Ectodermal cell (in vitro differentiated cells): ENCODE data around the gene INAVA.
"Not testable (repeated sequence)": the region's sequence is repeated elsewhere in the genome, so short reads cannot be mapped to it uniquely, and the experiment has no call there.

ENCODE experiments used
- H3K27ac ChIP-seq: 2 replicates; pipeline ENCODE4 v1.7.0; 2013; ENCODE audit warnings: mild to moderate bottlenecking, low read depth, low read length; ENCODE audit not compliant: insufficient read depth, poor library complexity, severe bottlenecking
- H3K27me3 ChIP-seq: 2 replicates; pipeline ENCODE4 v1.7.0; 2013; ENCODE audit warnings: mild to moderate bottlenecking, low read length; ENCODE audit not compliant: insufficient read depth, control insufficient read depth, poor library complexity, severe bottlenecking
- H3K36me3 ChIP-seq: one replicate; pipeline ENCODE4 v1.7.0; 2013; ENCODE audit warnings: low read length; ENCODE audit not compliant: control insufficient read depth, insufficient read depth
- H3K4me1 ChIP-seq: one replicate; pipeline ENCODE4 v1.7.0; 2013; ENCODE audit warnings: low read length; ENCODE audit not compliant: control insufficient read depth, insufficient read depth
- H3K4me3 ChIP-seq: 2 replicates; pipeline ENCODE4 v1.7.0; 2013; ENCODE audit warnings: low read depth, low read length, control low read depth; ENCODE audit not compliant: insufficient read depth
- H3K9me3 ChIP-seq: 2 replicates; pipeline ENCODE4 v1.7.0; 2013; ENCODE audit warnings: mild to moderate bottlenecking, low read length, moderate library complexity; ENCODE audit not compliant: control insufficient read depth
- WGBS, 2 experiments: methylation state at CpG; one replicate each; pipeline ENCODE4 v1.1.7; 2013; ENCODE audit warnings: missing lambda C conversion rate in 2 of 2; 5-methylcytosine and 5-hydroxymethylcytosine counted together

Gene INAVA

DNA sequence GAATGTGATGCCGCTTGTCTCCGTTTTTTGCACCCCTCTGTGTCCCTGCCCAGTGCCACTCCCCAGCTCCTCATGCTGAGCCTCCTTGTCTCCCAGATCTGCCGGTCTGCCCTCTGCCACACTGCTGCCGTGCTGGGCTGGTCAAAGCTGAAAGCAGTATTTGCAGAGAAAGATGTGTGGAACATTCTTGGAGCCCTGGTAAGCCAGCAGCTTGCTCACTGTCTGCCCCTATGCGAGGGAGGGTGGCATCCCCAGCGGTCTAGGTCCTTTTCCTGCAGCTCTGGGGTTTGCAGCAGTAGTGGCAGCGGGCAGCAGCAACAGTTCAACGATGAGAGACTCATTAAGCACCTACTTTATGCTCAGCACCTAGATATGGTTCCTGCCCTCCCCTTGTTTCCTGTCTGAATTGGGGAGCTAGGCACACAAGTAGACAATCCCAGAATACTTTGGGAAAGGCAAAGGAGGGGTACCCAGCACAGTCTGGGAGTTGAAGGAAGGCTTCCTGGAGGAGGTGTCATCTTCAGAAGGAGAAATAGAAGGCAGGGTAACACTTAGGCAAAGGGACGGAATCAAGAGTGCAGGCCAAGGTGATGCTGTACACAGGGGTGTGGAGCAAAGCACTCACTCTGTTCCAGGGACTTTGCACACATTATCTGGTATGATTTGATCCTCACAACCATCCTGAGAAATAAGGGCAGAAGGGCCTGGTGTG lies 65.7 kb downstream of the INAVA start:
- Histone ChIP-seq H3K27ac (no peak overlapping the region), H3K27me3 (no peaks in the 10 kb centered on the region), H3K9me3 (no peaks in the 10 kb centered on the region), H3K4me1 (peaks cover 3% of the 10 kb centered on the region), H3K36me3 (no peaks in the 10 kb centered on the region), H3K4me3 (no peak overlapping the region)
- WGBS, 2 experiments = 77 to 78% methylated on average over 9 of the region's 9 CpGs

DNA sequence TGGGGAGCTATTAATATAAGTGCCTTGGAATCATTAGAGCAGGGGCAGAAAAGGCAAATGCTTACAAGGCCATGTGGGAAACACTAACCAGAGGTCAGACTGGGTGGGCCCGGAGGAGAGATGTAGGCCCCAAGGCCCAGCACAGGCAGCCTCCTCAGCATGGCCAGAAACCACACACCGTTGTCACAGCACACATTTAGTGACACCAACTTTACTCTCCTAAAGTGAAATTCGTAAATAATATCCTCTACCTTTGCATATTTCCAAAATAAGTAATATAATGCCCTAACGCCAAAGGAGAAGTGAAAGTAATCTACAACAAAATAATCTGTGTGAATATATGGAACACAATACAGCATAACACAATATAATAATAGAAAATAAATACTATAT lies 66.2 kb downstream of the INAVA start:
- peaks cover 3% of the 10 kb centered on the region for H3K4me1 ChIP-seq
- no peak overlapping the region for H3K27ac ChIP-seq
- H3K36me3 ChIP-seq = no peaks in the 10 kb centered on the region
- H3K27me3 ChIP-seq = no peaks in the 10 kb centered on the region
- WGBS, 2 experiments = 90 to 96% methylated on average over 3 of the region's 4 CpGs
- H3K9me3 ChIP-seq = no peaks in the 10 kb centered on the region
- H3K4me3 ChIP-seq = no peak overlapping the region

GRCh38 chr1:200962151-200962550 lies 67.5 kb downstream of the INAVA start:
- not testable (repeated sequence) for H3K27ac ChIP-seq, H3K9me3 ChIP-seq, H3K4me3 ChIP-seq, H3K4me1 ChIP-seq, H3K36me3 ChIP-seq, H3K27me3 ChIP-seq
- WGBS, 2 experiments = 93 to 95% methylated on average over 11 of the region's 11 CpGs

DNA sequence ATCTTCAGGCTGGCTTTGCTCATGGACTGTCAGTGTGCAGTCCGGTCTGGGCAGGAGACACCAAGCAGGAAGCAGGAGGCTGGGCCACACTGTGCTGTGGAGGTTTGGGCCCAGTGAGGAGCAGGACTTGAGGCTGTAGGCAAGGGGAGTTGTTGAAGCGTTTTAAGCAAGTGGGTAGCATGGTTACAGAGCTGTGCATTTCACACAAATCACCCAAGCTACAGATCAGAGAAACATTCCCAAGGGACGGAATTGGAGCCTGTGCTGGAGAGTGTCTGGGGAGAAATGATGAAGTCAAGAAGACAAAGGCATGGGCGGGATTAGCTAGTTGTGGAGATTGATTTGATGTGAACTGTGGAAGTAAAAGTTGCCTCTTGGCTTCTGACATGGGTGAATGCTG lies 67.9 kb downstream of the INAVA start:
- Histone ChIP-seq H3K27ac (no peak overlapping the region), H3K36me3 (no peaks in the 10 kb centered on the region), H3K4me3 (no peak overlapping the region), H3K4me1 (peaks cover 3% of the 10 kb centered on the region), H3K27me3 (no peaks in the 10 kb centered on the region), H3K9me3 (no peaks in the 10 kb centered on the region)
- 91 to 96% methylated on average over 3 to 4 of the region's 4 CpGs for WGBS, 2 experiments

GRCh38 chr1:200963076-200963475 lies 68.4 kb downstream of the INAVA start:
- Histone ChIP-seq H3K27me3 (no peaks in the 10 kb centered on the region), H3K4me3 (no peak overlapping the region), H3K9me3 (no peaks in the 10 kb centered on the region), H3K36me3 (no peaks in the 10 kb centered on the region), H3K27ac (no peak overlapping the region), H3K4me1 (peaks cover 3% of the 10 kb centered on the region)
- WGBS, 2 experiments = 95 to 97% methylated on average over 2 of the region's 2 CpGs

DNA sequence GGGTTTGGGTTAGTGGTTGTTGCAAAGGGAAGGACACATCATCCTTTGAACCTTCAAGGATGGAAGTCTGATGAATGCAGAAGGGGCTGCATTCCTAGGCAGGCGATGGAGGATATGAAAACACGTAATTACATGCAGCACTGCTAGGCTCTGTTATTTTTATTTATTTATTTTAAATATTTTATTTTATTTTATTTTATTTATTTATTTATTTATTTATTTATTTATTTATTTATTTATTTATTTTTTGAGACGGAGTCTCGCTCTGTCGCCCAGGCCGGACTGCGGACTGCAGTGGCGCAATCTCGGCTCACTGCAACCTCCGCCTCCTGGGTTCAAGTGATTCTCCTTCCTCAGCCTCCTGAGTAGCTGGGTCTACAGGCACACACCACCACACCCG lies 69.2 kb downstream of the INAVA start:
- not testable (repeated sequence) for H3K4me1 ChIP-seq, H3K27me3 ChIP-seq, H3K36me3 ChIP-seq, H3K9me3 ChIP-seq, H3K4me3 ChIP-seq, H3K27ac ChIP-seq
- 81 to 83% methylated on average over 10 to 11 of the region's 11 CpGs for WGBS, 2 experiments
